Osteocyte (in vitro differentiated cells): Measurements from ENCODE around the gene AXIN2. TPM values are rescaled to one million over a fixed set of nuclear protein-coding genes. Genes with fewer than 3 reads are reported as not detected.
A peak's percentile ranks its signal among the peaks of the same experiment; 100 is the strongest.

Experiments used
- DNase-seq: peaks from one replicate; pipeline ENCODE4 v3.0.0; 2021; ENCODE audit warnings: mixed read lengths; ENCODE audit not compliant: unreplicated experiment; ENCODE audit errors: extremely low spot score
- H3K27ac Mint-ChIP-seq: one replicate; pipeline ENCODE4 v1.8.0; 2021; ENCODE audit warnings: mild to moderate bottlenecking, mixed read lengths; ENCODE audit not compliant: unreplicated experiment
- H3K27me3 Mint-ChIP-seq: one replicate; pipeline ENCODE4 v1.8.0; 2021; ENCODE audit warnings: mixed read lengths; ENCODE audit not compliant: unreplicated experiment
- H3K36me3 Mint-ChIP-seq: one replicate; pipeline ENCODE4 v1.8.0; 2021; ENCODE audit warnings: mixed read lengths; ENCODE audit not compliant: unreplicated experiment
- H3K4me1 Mint-ChIP-seq: one replicate; pipeline ENCODE4 v1.8.0; 2021; ENCODE audit warnings: mixed read lengths; ENCODE audit not compliant: unreplicated experiment
- H3K4me3 Mint-ChIP-seq: one replicate; pipeline ENCODE4 v1.8.0; 2021; ENCODE audit warnings: mild to moderate bottlenecking, moderate library complexity, mixed read lengths; ENCODE audit not compliant: unreplicated experiment
- H3K9me3 Mint-ChIP-seq: one replicate; pipeline ENCODE4 v1.8.0; 2021; ENCODE audit warnings: mixed read lengths; ENCODE audit not compliant: unreplicated experiment
- long read RNA-seq: library from polyadenylated mRNA; unstranded; transcript quantifications from one replicate; pipeline ENCODE4 v2.0.0, GENCODE V29; 2021
- total RNA-seq: library from RNA; stranded (reverse); gene quantifications from 2 replicates; pipeline ENCODE4 v1.2.1, GENCODE V29; 2021
- TF ChIP-seq, protein P1 (sequence below): fragments of 200-600 bp; sonication (generic); IDR thresholded peaks from 2 replicates; pipeline ENCODE4 v1.5.0; 2021; ENCODE audit warnings: antibody characterized with exemption, mild to moderate bottlenecking, moderate library complexity

Gene AXIN2
- 16.6 and 17.0 TPM in 2 replicates for total RNA-seq
- long read RNA-seq, partial matches to known transcripts = 1 of 2 reads
- long read RNA-seq, other reads (novel, unspliced or antisense) = 1 of 2 reads

DNA sequence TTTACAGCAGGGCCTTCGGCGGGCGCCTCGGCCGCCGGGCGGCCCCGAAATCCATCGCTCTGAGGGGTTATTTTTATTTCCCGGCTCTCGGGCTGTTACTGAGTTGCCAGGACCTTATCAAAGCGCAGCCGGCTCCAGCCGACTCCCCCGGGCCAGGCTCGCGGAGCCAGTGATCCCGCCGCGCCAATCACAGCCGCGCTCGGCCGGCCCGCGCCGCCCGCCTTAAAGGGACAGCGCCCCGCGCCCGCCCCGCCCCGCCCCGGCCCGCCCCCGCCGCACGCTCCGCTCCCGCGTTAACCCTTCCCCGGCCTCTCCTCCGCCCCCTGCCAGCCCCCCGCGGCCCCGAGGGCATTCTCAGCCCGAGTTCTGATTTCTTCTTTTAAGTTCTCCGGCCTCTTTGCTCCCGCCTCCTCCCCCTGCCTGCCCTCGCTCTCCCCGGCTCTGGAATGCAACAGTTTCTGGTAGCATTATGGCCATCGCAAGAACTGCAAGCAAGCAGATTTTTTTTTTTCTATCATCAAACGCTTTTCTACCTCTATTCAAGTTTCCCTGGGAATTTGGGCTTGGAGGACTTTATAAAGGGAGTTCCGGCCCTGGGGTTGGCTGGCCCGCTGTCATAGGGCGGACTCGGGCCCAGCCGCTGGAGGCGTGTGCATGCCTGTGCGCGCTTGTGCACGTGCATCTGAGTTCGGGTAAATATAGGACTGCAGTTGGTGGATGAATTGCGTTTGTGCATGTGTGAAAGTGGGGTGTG lies at the start of gene AXIN2:
Gene AXIN2, minus strand, starts transcription at position 197 of the 754 bp plus-strand sequence. CDS start 3,028 bp downstream, outside the sequence.
- H3K36me3 Mint-ChIP-seq = no peaks in the 10 kb centered on the region
- DNase-seq = peak; percentile 95
- TF ChIP-seq, protein P1, sequence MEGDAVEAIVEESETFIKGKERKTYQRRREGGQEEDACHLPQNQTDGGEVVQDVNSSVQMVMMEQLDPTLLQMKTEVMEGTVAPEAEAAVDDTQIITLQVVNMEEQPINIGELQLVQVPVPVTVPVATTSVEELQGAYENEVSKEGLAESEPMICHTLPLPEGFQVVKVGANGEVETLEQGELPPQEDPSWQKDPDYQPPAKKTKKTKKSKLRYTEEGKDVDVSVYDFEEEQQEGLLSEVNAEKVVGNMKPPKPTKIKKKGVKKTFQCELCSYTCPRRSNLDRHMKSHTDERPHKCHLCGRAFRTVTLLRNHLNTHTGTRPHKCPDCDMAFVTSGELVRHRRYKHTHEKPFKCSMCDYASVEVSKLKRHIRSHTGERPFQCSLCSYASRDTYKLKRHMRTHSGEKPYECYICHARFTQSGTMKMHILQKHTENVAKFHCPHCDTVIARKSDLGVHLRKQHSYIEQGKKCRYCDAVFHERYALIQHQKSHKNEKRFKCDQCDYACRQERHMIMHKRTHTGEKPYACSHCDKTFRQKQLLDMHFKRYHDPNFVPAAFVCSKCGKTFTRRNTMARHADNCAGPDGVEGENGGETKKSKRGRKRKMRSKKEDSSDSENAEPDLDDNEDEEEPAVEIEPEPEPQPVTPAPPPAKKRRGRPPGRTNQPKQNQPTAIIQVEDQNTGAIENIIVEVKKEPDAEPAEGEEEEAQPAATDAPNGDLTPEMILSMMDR = no peak
- peaks cover 31% of the 10 kb centered on the region for H3K4me1 Mint-ChIP-seq
- H3K9me3 Mint-ChIP-seq = no peaks in the 10 kb centered on the region
- H3K27me3 Mint-ChIP-seq = no peaks in the 10 kb centered on the region
- H3K4me3 Mint-ChIP-seq = peak within 1 kb of the TSS; percentile 76
- peak within 1 kb of the TSS; percentile 74 for H3K27ac Mint-ChIP-seq

DNA sequence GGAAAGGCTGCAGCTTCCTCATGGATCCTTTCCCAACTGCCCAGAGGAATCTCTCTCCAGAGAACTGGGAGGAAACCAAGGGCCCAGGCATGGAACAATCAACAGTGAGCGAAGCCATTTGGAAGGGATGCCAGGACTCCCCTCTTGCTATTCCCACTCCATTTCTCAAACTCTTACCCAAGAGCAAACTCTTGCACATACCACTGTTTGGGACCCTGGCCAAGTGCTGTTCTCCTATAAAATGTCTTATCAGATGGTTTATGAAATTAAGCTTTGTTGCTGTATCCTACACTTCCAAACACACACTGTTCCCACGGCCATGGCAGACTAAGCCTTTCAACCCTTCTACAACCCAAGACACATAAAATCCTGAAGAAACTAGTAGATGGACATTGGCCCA lies 48.3 kb upstream of the AXIN2 start:
- no peak overlapping the region for H3K27ac Mint-ChIP-seq
- H3K36me3 Mint-ChIP-seq = no peaks in the 10 kb centered on the region
- H3K9me3 Mint-ChIP-seq = no peaks in the 10 kb centered on the region
- TF ChIP-seq, protein P1 = no peak
- DNase-seq = no peak
- H3K27me3 Mint-ChIP-seq = no peaks in the 10 kb centered on the region
- no peaks in the 10 kb centered on the region for H3K4me1 Mint-ChIP-seq
- H3K4me3 Mint-ChIP-seq = no peak overlapping the region

GRCh38 chr17:65609286-65609685 lies 47.8 kb upstream of the AXIN2 start:
- H3K9me3 Mint-ChIP-seq = no peaks in the 10 kb centered on the region
- no peak overlapping the region for H3K27ac Mint-ChIP-seq
- TF ChIP-seq, protein P1 = no peak

DNA sequence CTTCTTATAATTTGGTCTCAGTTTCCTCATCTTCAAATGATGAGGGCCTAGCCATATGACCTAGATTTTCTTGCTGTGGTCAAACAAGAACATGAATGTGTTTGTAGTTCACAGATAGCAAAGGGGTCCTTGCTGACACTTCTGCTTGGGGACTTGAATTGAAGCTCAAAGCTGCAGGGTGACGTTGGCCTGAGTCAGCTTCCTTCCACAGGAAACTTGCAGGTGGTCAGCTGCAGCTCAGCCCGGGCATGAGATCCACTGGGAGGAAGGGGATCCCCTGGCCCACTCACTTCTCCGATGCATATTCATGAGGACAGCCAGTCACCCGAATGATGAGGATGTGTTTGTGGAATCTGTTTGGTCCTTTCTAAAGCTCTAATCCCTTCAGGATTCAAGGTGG lies 42.6 kb upstream of the AXIN2 start:
- TF ChIP-seq, protein P1 = no peak
- no peak for DNase-seq
- Mint-ChIP-seq H3K4me3 (no peak overlapping the region), H3K27me3 (no peaks in the 10 kb centered on the region), H3K27ac (no peak overlapping the region), H3K4me1 (peaks cover 3% of the 10 kb centered on the region), H3K36me3 (no peaks in the 10 kb centered on the region), H3K9me3 (no peaks in the 10 kb centered on the region)

More at GRCh38 chr17:65609286-65609685, 47.8 kb upstream of the AXIN2 start:
- H3K27me3 Mint-ChIP-seq = no peaks in the 10 kb centered on the region
- no peaks in the 10 kb centered on the region for H3K4me1 Mint-ChIP-seq
- DNase-seq = no peak
- no peak overlapping the region for H3K4me3 Mint-ChIP-seq
- H3K36me3 Mint-ChIP-seq = no peaks in the 10 kb centered on the region

GRCh38 chr17:65601881-65602280 lies 40.4 kb upstream of the AXIN2 start:
- no peak overlapping the region for H3K27ac Mint-ChIP-seq
- no peak overlapping the region for H3K4me3 Mint-ChIP-seq
- H3K9me3 Mint-ChIP-seq = no peaks in the 10 kb centered on the region
- H3K4me1 Mint-ChIP-seq = peaks cover 3% of the 10 kb centered on the region
- DNase-seq = no peak
- TF ChIP-seq, protein P1 = no peak
- H3K27me3 Mint-ChIP-seq = no peaks in the 10 kb centered on the region
- H3K36me3 Mint-ChIP-seq = no peaks in the 10 kb centered on the region
